ENCODE measurements around the gene SSTR5.
"Not testable (repeated sequence)": the region's sequence is repeated elsewhere in the genome, so short reads cannot be mapped to it uniquely, and the experiment has no call there.

The SSTR5 gene

GRCh38 chr16:1089439-1089821, 16.9 kb downstream of the SSTR5 start:
- no peak for DNase-seq (ENCODE audit: extremely low read depth in 1 of 2, low read depth in 1 of 2)

DNA sequence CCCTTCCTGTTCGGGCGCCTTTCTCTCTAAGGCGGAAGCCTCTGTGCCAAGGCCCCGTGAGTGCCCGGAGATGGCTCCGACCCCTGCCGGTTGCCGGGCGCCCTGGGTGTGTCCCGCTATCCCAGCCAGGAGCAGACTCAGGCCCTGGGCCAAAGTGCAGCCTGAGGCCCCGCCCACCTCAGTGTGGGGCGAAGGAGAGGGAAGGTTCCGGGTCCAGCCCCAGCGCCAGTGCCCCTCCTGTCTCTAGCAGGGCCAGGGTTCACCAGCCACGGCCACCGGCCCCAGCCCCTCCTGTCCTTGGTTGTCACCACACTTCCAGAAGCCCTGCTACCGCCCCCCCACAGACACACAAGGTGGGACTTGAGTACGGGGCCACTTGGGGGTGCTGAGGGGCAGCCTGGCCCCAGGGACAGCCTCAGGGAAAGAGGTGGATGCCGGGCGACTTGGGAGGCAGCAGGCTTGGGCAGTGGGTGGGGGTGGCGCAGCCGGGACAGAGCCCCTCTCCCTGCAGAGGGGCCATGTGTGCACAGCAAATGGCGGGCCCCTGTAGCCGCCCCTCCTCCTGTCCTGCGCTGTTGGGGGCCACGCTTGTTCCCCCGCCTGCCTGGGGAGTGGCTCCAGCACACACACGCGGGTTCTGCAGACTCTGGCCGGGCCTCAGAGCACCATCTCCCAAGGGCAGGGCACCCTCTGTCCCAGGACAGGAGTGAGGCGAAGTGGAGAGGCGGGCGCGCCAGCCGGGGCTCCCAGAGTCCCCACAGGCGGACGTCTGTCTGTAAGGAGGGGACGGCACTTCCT, 17.5 kb downstream of the SSTR5 start:
- DNase-seq (ENCODE audit: extremely low read depth in 1 of 2, low read depth in 1 of 2): no peak

DNA sequence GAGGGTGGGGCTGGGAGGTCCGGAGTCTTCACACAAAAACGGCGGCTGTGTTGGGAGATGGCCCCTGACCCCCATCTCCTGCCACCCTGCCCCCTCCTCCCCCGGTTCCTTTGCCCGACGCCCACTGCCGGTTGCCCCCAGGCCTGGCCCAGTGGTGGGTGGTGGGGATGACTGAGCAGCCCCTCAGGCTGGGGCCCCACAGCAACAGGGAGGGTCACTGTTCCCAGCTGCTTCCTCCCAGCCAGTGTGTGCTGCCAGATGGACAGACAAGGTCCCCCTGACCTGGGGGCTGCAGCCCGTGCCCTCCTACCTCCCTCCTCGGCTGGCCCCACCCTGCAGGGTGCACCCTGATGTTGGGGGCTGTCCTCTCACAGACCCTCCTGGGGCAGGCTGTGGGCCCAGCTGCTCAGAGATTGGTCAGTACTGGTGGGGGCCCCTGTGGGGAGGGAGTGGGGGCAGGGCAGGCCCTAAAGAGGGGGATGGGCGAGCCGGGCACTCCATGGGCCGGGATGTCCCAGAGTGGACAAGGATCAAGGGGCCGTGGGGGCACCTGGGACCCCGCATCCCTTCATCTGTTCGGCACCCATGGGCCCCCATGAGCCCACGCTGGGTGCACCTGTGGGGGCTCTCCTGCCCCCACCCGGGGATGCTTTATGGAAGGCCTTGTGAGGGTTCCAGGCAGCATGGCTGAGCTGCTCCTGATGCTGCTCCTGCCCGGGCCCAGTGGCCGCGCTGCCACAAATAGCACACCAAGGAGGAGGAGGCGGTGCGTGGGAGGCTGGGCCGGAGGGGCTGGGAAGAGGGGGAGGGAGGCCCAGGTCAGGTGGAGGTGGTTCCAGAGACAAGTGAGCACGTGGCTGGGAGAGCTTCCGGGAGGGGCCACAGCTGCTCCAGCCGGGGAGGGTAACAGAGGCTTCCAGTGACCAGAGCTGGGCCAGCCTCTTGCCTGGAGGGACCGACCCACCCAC, 18.4 kb downstream of the SSTR5 start:
- DNase-seq (ENCODE audit: extremely low read depth in 1 of 2, low read depth in 1 of 2): no peak

GRCh38 chr16:1091992-1092552, 19.5 kb downstream of the SSTR5 start:
- DNase-seq (ENCODE audit: extremely low read depth in 1 of 2, low read depth in 1 of 2): no peak

DNA sequence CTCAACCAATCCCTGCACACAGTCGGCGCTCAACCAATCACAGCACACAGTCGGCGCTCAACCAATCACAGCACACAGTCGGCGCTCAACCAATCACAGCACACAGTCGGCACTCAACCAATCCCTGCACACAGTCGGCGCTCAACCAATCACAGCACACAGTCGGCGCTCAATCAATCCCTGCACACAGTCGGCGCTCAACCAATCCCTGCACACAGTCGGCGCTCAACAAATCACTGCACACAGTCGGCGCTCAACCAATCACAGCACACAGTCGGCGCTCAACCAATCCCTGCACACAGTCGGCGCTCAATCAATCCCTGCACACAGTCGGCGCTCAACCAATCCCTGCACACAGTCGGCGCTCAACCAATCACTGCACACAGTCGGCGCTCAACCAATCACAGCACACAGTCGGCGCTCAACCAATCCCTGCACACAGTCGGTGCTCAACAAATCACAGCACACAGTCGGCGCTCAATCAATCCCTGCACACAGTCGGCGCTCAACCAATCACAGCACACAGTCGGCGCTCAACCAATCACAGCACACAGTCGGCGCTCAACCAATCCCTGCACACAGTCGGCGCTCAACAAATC, 20.2 kb downstream of the SSTR5 start:
- DNase-seq (ENCODE audit: extremely low read depth in 1 of 2, low read depth in 1 of 2): not testable (repeated sequence)

- peak in 1 of 2 donors; percentile 3 for DNase-seq (ENCODE audit: extremely low read depth in 1 of 2, low read depth in 1 of 2)
These were observed 21.0 kb downstream of the SSTR5 start for GRCh38 chr16:1093284-1094123.

DNA sequence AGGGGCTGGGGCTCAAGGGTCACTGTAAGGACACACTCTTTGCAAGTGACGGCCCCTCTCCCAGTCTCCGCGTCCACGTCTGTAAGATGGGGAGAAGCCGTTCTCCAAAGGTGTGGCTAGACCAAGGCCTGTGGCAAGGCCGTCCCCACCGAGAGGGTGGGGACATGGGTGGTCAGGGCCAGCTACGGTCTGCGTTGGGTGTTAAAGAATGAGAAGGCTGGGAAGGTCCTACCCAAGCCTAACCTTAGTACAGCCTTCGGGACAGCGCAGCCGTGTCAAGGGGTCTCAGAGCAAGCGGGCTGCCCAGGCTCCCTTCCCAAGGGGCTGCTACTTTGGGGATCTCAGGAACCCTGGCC, 21.6 kb downstream of the SSTR5 start:
- DNase-seq (ENCODE audit: extremely low read depth in 1 of 2, low read depth in 1 of 2): no peak

GRCh38 chr16:1094601-1095449, 22.3 kb downstream of the SSTR5 start:
- no peak for DNase-seq (ENCODE audit: extremely low read depth in 1 of 2, low read depth in 1 of 2)

DNA sequence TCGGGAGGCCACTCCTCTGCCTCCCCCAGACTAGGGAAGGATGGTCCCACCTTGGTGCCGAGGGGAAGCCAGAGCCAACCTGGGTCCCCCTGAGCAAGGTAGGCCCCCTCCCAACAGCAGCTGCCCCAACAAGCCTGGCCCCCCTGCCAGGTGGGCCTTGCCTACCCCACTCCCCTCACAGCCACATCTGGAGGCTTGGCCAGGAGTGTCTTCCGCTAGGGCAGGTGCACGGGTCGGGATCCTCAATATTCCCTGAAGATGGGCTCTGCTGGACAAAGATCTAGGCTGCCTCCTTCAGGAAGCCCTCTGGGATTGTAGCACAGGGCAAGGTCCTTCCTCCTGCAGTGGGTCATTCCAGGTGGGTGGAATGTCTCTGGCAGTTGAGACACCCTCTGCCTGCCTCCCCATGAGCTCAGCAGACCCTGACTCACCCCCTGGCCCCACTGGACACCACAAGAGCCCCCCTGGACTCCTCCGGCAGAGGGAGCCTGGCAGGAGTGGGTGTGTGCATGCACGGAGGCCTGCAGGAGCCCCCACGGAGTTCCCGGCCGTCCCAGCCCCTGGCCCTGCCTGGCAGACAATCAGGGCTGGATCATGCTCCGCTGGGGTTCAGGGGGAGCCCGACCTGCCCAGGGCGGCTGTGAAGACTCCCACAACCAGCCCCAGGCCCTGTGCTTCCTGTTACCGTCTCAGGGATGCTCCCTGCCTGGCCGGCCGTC, 23.1 kb downstream of the SSTR5 start:
- no peak for DNase-seq (ENCODE audit: extremely low read depth in 1 of 2, low read depth in 1 of 2)

GRCh38 chr16:1096169-1097082, 23.9 kb downstream of the SSTR5 start, which contains the start of gene C1QTNF8:
Gene C1QTNF8, minus strand, starts transcription at chr16:1096244. Its CDS starts 1,322 bp downstream, at chr16:1094922.
- no peak for DNase-seq (ENCODE audit: extremely low read depth in 1 of 2, low read depth in 1 of 2)

- no peak for DNase-seq (ENCODE audit: extremely low read depth in 1 of 2, low read depth in 1 of 2)
These were observed 24.6 kb downstream of the SSTR5 start for GRCh38 chr16:1097156-1097555.

DNA sequence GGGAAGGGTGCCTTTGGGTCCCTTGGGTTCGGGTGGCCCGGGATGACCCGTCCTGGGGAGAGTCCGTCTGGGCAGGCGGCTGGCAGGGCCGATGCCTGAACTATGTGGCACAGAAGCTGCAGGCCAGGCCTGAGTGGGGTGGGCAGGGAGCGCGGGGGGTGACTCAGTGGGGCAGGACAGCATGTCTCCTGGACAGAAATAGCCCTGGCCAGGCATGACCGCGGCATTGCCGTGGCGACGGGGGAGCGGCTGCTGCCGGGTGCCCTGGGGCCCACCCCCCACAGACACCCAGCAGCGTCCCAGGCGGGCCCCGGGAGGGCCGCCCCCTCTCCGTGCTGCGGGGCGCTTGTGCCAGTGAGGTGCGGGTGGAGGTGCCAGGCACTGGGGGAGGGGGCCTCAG, 25.3 kb downstream of the SSTR5 start:
- DNase-seq (ENCODE audit: extremely low read depth in 1 of 2, low read depth in 1 of 2): no peak

DNA sequence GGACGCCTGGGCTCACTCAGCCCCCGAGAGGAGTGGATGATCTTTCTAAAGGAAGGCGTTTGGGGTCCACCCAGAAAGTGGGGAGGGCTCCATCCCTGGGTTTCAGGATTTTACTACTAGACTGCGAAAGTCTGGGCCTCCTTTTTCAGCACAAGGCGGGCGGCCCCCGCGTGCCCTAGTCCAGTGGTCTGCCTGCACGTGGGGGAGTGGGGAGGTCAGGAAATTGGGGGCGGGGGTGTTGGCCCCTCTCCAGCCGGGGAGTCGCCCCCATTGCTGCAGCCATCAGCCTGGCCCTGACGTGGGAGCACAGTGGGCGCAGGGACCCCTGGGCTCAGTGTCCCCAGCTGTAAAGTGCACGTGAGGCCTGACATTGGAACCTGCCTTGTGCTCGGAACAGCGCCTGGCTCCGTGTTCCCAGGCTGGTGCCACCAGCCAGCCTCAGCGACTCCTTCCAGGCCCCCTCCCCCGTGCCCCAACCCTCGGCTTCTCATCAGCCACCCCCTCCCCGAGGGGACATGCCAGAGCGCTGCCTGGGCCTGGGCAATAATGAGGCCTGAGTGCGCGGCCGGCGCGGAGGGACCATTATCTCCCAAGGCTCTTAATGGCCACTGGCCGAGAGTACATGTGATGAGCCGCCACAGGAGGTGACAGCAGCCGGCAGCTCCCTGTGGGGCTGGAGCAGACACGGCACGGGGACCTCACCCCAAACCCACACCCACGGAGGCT, 25.9 kb downstream of the SSTR5 start:
- DNase-seq (ENCODE audit: extremely low read depth in 1 of 2, low read depth in 1 of 2): no peak

DNA sequence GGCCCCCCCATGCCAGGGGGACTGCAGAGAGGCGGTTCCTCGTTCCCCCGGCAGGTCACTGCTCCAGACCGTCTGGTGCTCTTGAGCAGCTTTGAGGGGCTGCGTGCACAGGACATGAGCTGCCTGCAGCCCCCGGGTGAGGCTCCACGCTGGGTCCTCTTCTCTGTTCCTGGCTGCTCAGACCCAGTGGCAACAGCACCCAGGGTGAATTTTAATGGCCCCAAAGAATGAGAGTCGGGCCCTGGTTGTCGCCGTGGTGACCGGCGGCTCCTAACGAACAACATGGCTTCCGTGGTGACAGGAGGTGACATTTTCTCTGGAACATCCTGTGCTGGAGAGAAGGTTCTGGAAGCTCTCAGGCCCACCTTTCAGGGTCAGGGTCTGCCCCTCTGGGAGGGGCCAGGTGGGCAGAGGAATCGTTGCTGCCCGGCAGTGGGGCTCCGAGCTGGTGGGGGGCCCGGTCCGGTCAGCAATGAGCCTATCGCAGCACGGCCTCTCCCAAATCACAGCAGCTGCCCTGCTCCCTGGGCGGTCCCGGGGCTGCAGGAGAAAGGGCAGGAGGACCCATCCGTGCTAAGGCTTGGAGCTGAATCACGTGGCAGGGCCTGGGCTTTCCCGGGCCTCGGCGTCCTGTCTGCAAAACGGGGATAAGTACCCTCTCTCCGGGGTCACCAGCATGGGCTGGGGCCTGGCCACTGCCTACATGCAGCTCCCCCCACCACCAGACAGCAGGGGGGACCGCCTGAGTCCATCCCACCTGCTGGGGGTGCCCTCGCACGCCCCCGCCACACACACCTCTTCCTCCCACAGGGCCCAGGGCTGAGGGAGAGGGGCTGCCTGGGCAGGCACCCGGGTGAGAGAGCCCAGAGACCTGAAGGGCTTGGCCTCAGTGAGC, 26.9 kb downstream of the SSTR5 start:
- DNase-seq (ENCODE audit: extremely low read depth in 1 of 2, low read depth in 1 of 2): no peak

DNA sequence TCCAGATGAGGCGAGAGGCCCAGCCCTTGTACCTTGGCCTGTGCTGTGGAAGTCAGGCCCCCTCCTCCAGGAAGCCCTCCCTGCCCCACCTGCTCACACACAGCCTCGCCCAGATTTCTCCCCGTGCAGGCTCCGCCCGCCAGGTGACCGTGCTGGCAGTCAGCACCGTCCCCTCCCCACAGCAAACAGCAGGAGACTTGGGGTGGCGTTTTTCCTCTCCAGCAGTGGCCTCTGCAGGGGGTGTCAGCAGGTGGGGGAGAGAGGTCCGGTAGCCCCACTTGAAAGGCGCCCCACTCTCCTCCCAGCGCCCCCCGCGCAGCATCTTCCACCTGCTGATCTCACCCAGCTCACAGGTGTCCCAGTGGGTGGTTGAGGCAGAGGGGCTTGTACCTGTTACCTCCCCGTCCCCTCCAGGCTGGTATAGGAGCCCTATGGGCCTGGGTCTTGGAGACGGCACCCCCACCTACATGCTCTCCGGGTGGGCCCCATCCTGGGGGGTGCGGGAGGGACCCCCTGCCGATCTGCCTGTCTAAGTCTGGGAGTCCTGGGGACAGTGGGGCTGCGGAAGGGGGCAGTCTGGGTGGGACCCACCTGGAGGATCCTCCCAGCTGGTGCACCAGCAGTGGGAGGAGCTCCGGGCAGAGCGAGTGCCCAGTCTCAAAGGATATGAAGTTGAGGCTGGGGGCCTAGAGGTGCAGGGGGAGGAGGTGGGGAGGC, 27.7 kb downstream of the SSTR5 start:
- no peak for DNase-seq (ENCODE audit: extremely low read depth in 1 of 2, low read depth in 1 of 2)
